OCI-LY1 (cell line): Measurements from ENCODE around the gene GMPR.

ENCODE experiments used
- EZH2 ChIP-seq: fragments of 200-600 bp; sonication (generic), shearing (Covaris generic); IDR thresholded peaks from 2 replicates; pipeline ENCODE4 v1.8.0; 2017; ENCODE audit warnings: borderline replicate concordance, mixed run types, mild to moderate bottlenecking, antibody characterized with exemption, low read length, moderate library complexity, mixed read lengths
- TF ChIP-seq, protein P1 (sequence below): fragments of 200-600 bp; sonication (generic), shearing (Covaris generic); IDR thresholded peaks from 2 replicates; pipeline ENCODE4 v1.5.1; 2017; ENCODE audit warnings: mild to moderate bottlenecking, antibody characterized with exemption, low read length, moderate library complexity, mixed read lengths

DNA sequence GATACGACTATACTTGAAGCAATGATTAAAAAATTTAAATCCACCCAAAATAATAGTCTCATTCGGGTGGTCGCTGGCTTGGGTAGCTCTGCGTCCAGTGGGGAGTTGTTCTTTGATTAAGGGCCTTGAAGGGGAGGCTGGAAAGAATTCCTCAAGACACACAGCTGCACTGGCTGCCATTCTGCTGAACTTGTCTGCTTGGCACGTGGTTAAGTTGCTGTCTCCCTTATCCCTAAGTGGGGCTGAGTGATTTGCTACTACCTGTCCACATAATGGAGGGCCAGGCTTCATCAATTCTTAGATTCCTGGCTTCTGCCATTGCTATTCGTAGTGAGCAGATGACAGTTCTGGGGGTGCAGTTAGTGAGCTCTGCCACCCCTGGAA lies 98.5 kb downstream of the GMPR start:
- TF ChIP-seq EZH2: no peak
- TF ChIP-seq, protein P1, sequence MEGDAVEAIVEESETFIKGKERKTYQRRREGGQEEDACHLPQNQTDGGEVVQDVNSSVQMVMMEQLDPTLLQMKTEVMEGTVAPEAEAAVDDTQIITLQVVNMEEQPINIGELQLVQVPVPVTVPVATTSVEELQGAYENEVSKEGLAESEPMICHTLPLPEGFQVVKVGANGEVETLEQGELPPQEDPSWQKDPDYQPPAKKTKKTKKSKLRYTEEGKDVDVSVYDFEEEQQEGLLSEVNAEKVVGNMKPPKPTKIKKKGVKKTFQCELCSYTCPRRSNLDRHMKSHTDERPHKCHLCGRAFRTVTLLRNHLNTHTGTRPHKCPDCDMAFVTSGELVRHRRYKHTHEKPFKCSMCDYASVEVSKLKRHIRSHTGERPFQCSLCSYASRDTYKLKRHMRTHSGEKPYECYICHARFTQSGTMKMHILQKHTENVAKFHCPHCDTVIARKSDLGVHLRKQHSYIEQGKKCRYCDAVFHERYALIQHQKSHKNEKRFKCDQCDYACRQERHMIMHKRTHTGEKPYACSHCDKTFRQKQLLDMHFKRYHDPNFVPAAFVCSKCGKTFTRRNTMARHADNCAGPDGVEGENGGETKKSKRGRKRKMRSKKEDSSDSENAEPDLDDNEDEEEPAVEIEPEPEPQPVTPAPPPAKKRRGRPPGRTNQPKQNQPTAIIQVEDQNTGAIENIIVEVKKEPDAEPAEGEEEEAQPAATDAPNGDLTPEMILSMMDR: no peak
